HG02610 (cell line): ENCODE results near the gene GIGYF1.
"Not testable (repeated sequence)": the region's sequence is repeated elsewhere in the genome, so short reads cannot be mapped to it uniquely, and the experiment has no call there.

Experiments
- ATAC-seq: cut with Tn5 transposase; IDR thresholded peaks from one replicate; pipeline ENCODE4 v1.9.1; 2021; ENCODE audit warnings: mild to moderate bottlenecking, moderate library complexity; ENCODE audit not compliant: unreplicated experiment

The GIGYF1 gene

GRCh38 chr7:100673302-100673941 is 20.6 kb downstream of the GIGYF1 start, which contains the start of gene GNB2:
GNB2 (plus strand) TSS chr7:100673740; CDS start chr7:100676266, 2,526 bp downstream.
- ATAC-seq = peak; percentile 74

GRCh38 chr7:100671353-100672327 is 22.4 kb downstream of the GIGYF1 start:
- no peak for ATAC-seq

- ATAC-seq = no peak
These were observed 24.0 kb downstream of the GIGYF1 start for GRCh38 chr7:100670074-100670473.

GRCh38 chr7:100669106-100669505 is 24.9 kb downstream of the GIGYF1 start:
- ATAC-seq = not testable (repeated sequence)

GRCh38 chr7:100668069-100668449 is 26.0 kb downstream of the GIGYF1 start:
- ATAC-seq = no peak

GRCh38 chr7:100667331-100668068 is 26.6 kb downstream of the GIGYF1 start:
- no peak for ATAC-seq

- ATAC-seq = no peak
These were observed 28.8 kb downstream of the GIGYF1 start for GRCh38 chr7:100665168-100665726.

- ATAC-seq = not testable (repeated sequence)
These were observed 31.8 kb downstream of the GIGYF1 start for GRCh38 chr7:100662194-100662776.

GRCh38 chr7:100655908-100656674 is 38.0 kb downstream of the GIGYF1 start, which contains the start of gene ACTL6B:
ACTL6B (minus strand) TSS chr7:100656448; CDS start chr7:100656354, 94 bp downstream.
- ATAC-seq = no peak

- no peak for ATAC-seq
These were observed 38.9 kb downstream of the GIGYF1 start for GRCh38 chr7:100654908-100655831.

GRCh38 chr7:100649826-100650565 is 44.1 kb downstream of the GIGYF1 start:
- ATAC-seq = no peak

GRCh38 chr7:100642534-100642907 is 51.5 kb downstream of the GIGYF1 start:
- ATAC-seq = no peak

GRCh38 chr7:100641860-100642533 is 52.1 kb downstream of the GIGYF1 start:
- ATAC-seq = no peak

GRCh38 chr7:100641463-100641859 is 52.6 kb downstream of the GIGYF1 start, which contains the start of gene TFR2:
TFR2 (minus strand) TSS chr7:100641552; CDS start chr7:100641509, 43 bp downstream.
- ATAC-seq = no peak

GRCh38 chr7:100640517-100641440 is 53.3 kb downstream of the GIGYF1 start:
- ATAC-seq = no peak

GRCh38 chr7:100639995-100640516 is 54.0 kb downstream of the GIGYF1 start:
- ATAC-seq = no peak
